ENCODE results near the gene FAM149A.

The FAM149A gene

DNA sequence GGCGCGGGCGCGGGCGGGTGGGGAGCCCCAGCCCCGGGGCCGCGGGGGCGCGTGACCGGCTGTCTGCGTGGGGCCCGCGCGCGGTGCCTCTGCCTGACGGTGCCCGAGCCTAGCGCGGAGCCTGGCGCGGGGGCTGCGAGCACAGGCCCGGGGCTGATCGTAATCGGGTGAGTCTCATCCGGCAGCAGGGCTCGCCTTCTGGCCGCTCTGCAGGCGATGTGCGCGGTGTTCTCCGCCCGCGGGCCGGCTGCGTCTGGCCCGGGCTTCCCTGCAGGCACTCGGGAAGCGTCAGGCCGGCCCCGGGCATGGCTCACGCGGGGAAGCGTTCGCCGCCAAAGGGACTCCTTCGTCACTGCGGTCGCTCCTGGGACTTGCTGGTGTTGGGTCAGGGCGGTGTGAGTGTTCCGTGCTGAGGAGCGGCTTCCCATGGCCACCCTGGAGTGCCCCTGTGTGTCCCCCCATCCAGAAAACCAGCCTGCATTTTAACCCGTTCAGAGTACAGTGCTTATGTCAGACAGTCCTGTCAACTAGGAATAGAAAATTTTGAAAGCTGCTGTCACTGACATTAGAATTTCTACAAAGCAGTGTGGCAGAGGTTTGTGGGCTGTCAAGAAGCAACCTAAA is 40.6 kb downstream of the FAM149A start:
- no peak for TF ChIP-seq CTCF (IDR thresholded peaks at IDR 0.05; ENCODE audit: extremely low read depth, missing control alignments)
- DNase-seq (ENCODE audit: low spot score) = peak; percentile 69

GRCh38 chr4:186146458-186146857 is 42.0 kb downstream of the FAM149A start:
- no peak for DNase-seq (ENCODE audit: low spot score)
- TF ChIP-seq CTCF (IDR thresholded peaks at IDR 0.05; ENCODE audit: extremely low read depth, missing control alignments) = no peak

DNA sequence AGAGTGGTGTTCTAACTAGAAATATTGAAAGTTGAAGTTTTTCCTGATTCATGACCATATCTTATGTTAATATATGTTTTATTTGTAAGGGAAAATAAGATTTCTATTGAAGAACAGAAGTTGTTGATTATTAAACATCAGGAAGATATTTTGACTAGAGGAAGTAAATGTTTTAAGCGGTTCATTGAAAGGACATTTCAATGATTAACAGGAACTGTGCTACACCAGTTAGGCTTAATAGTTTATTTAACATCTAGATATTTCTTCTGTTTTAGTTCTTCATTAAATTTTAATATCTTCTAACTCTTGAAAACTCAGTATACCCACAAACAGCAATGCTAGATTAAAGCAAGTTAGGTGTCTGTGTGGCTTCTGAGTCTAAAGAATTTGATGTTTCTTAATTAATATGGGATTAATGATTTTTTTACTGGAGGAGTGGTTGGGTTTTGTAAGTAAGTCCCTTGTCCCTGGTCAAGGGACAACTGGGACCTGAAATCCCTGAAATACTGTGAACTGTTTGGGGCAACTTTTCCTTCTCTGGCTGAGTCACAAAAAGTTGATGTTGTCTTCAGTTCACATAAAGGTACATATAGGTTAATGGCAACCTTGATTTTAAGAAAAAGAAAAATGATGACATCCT is 44.0 kb downstream of the FAM149A start:
- TF ChIP-seq CTCF (IDR thresholded peaks at IDR 0.05; ENCODE audit: extremely low read depth, missing control alignments) = no peak
- no peak for DNase-seq (ENCODE audit: low spot score)

DNA sequence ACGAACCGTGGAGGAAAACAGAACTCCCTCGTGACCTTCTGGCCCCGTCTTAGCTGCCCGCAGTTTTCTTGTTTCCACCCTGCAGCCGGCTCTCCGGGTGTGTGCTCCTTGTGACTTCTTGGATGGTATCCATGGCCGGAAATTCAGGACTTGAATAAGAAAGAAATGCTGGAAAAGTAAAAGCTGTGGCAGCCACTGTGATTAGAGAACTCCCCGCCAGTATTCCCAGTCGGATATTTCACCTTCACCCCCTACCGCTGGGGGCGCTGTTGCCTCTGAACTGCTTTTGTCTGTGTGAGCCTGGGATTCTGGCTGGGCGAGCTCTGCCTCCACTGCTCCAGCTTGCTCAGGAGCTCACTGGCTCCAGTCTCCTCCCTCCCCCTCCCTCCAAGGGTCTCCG is 45.4 kb downstream of the FAM149A start:
- TF ChIP-seq CTCF (IDR thresholded peaks at IDR 0.05; ENCODE audit: extremely low read depth, missing control alignments) = no peak
- no peak for DNase-seq (ENCODE audit: low spot score)

- DNase-seq (ENCODE audit: low spot score) = no peak
- TF ChIP-seq CTCF (IDR thresholded peaks at IDR 0.05; ENCODE audit: extremely low read depth, missing control alignments) = no peak
These were observed 46.4 kb downstream of the FAM149A start for GRCh38 chr4:186150926-186151325.

GRCh38 chr4:186151499-186151898 is 47.0 kb downstream of the FAM149A start:
- no peak for DNase-seq (ENCODE audit: low spot score)
- TF ChIP-seq CTCF (IDR thresholded peaks at IDR 0.05; ENCODE audit: extremely low read depth, missing control alignments) = no peak

DNA sequence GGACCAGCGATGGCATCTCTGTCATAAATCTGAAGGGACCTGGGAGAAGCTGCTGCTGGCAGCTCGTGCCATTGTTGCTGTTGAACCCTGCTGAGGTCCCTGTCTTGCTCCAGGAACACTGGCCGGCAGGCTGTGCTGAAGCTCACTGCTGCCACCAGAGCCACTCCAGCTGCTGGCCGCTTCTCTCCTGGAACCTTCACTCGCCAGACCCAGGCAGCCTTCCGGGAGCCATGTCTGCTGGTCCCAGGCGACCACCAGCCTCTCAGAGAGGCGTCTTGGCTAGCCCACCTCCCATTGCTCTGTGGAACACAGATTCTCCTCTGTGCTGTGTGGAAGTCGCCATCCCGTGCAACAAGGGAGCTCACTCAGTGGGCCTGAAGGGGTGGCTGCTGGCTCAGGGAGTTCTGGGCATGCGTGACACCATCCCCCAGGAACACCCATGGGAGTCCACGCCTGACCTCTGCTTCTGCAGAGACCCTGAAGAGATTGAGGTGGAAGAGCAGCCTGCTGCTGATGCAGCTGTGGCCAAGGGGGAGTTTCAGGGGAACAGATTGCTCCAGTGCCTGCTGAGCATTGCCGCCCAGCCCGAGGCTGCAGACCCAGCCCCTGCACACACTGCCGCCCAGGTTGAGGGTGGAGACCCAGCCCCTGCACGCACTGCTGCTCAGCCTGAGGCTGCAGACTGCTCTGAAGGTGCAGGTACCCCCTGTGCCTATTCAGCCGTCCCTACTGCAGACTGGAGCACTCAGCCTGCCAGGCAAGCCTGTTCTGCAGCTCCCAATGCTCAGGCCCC is 53.7 kb downstream of the FAM149A start:
- DNase-seq (ENCODE audit: low spot score) = no peak
- TF ChIP-seq CTCF (IDR thresholded peaks at IDR 0.05; ENCODE audit: extremely low read depth, missing control alignments) = no peak
